Measurements from ENCODE around the gene CHRM4. TPM values are rescaled to one million over a fixed set of nuclear protein-coding genes. Genes with fewer than 3 reads are reported as not detected.

CHRM4 gene
- total RNA-seq, 2 donors from 2014 or later = not detected

- ATAC-seq = no peak
- H3K9me3 ChIP-seq = no peaks in the 10 kb centered on the region
- intact Hi-C loops (cut with DNase I) = no loop called here
- TF ChIP-seq CTCF (IDR thresholded peaks at IDR 0.05) = no peak
- TF ChIP-seq POLR2A (IDR thresholded peaks at IDR 0.05) = no peak
- WGBS, 2 donors = 69 to 86% methylated on average over 7 of the region's 7 CpGs
- no peaks in the 10 kb centered on the region for H3K4me1 ChIP-seq
- DNase-seq = no peak
- no peaks in the 10 kb centered on the region for H3K27me3 ChIP-seq
- no peak overlapping the region for H3K4me3 ChIP-seq
- H3K36me3 ChIP-seq (replicated peaks in 1 of 2; ENCODE audit: insufficient read depth in 1 of 2, low read depth in 2 of 2) = peaks cover 0 to 1% of the 10 kb centered on the region in 2 donors
- H3K27ac ChIP-seq = no peak overlapping the region
Observed at GRCh38 chr11:46422588-46422987, 31.0 kb upstream of the CHRM4 start.

GRCh38 chr11:46421257-46421880, 29.8 kb upstream of the CHRM4 start:
- WGBS, 2 donors = 76 to 83% methylated on average over 7 to 8 of the region's 8 CpGs
- Histone ChIP-seq H3K9me3 (no peaks in the 10 kb centered on the region), H3K4me1 (no peaks in the 10 kb centered on the region), H3K27ac (no peak overlapping the region), H3K36me3 (replicated peaks in 1 of 2; ENCODE audit: insufficient read depth in 1 of 2, low read depth in 2 of 2) (peaks cover 0 to 4% of the 10 kb centered on the region in 2 donors), H3K27me3 (no peaks in the 10 kb centered on the region), H3K4me3 (no peak overlapping the region)
- intact Hi-C loops (cut with DNase I) = no loop called here
- ATAC-seq = no peak
- DNase-seq = no peak
- TF ChIP-seq POLR2A (IDR thresholded peaks at IDR 0.05) = no peak
- TF ChIP-seq CTCF (IDR thresholded peaks at IDR 0.05) = no peak

GRCh38 chr11:46420513-46420912, 28.9 kb upstream of the CHRM4 start:
- Histone ChIP-seq H3K9me3 (no peaks in the 10 kb centered on the region), H3K27me3 (no peaks in the 10 kb centered on the region), H3K36me3 (replicated peaks in 1 of 2; ENCODE audit: insufficient read depth in 1 of 2, low read depth in 2 of 2) (peaks cover 0 to 7% of the 10 kb centered on the region in 2 donors), H3K27ac (no peak overlapping the region), H3K4me1 (no peaks in the 10 kb centered on the region), H3K4me3 (no peak overlapping the region)
- intact Hi-C loops (cut with DNase I) = no loop called here
- WGBS, 2 donors = 84 to 100% methylated on average over 1 of the region's 1 CpG
- DNase-seq (no peak), ATAC-seq (no peak)
- no peak for TF ChIP-seq POLR2A (IDR thresholded peaks at IDR 0.05)
- no peak for TF ChIP-seq CTCF (IDR thresholded peaks at IDR 0.05)

- peaks cover 0 to 9% of the 10 kb centered on the region in 2 donors for H3K36me3 ChIP-seq (replicated peaks in 1 of 2; ENCODE audit: insufficient read depth in 1 of 2, low read depth in 2 of 2)
- intact Hi-C loops (cut with DNase I) = no loop called here
Observed at GRCh38 chr11:46418751-46419150, 27.2 kb upstream of the CHRM4 start.

More at GRCh38 chr11:46418751-46419150, 27.2 kb upstream of the CHRM4 start:
- WGBS, 2 donors = 88 to 92% methylated on average over 5 of the region's 5 CpGs
- no peaks in the 10 kb centered on the region for H3K4me1 ChIP-seq
- H3K27ac ChIP-seq = no peak overlapping the region
- no peaks in the 10 kb centered on the region for H3K9me3 ChIP-seq
- H3K27me3 ChIP-seq = no peaks in the 10 kb centered on the region
- ATAC-seq = no peak
- no peak for DNase-seq
- TF ChIP-seq CTCF (IDR thresholded peaks at IDR 0.05) = no peak
- TF ChIP-seq POLR2A (IDR thresholded peaks at IDR 0.05) = no peak
- H3K4me3 ChIP-seq = no peak overlapping the region

Measured in body of pancreas (tissue), 4 donors.